ENCODE data around the gene TSEN15. TPM values are rescaled to one million over a fixed set of nuclear protein-coding genes. Genes with fewer than 3 reads are reported as not detected.

Gene TSEN15
- total RNA-seq, 2 experiments from 2014 or later: 44.1 to 44.3 TPM

DNA sequence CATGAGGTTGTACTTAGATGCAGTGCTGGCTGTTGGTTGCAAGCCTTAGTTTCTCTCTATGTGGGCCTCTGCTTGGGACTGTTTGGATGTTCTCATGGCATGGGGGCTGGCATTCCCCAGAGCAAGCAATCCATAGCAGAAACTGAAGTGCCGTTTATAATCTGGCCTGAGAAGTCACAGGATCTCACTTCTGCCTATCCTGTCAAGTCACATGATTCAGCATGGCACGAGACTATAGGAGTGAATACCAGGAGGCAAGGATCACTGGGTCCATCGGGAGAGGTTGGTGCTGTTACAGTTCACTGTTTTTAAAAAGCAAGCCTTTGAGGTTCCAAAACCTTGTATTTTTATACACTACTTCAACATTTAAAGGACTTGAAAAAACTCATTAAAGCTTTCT lies 30.7 kb upstream of the TSEN15 start:
- ChIA-PET CTCF (interaction anchor here (0.6 kb wide), 1 partner anchor 139 kb away, joined by 3 read pairs; no protein-coding TSS in a partner anchor), POLR2A (no interaction called here)
- Mint-ChIP-seq H3K27ac (no peak overlapping the region), H3K4me3 (no peak overlapping the region), H3K9me3 (no peaks in the 10 kb centered on the region), H3K36me3 (no peaks in the 10 kb centered on the region), H3K27me3 (peaks cover 8% of the 10 kb centered on the region), H3K4me1 (ENCODE audit: low read depth) (no peaks in the 10 kb centered on the region)
- intact Hi-C loops (cut with micrococcal nuclease): no loop called here
- DNase-seq: no peak

DNA sequence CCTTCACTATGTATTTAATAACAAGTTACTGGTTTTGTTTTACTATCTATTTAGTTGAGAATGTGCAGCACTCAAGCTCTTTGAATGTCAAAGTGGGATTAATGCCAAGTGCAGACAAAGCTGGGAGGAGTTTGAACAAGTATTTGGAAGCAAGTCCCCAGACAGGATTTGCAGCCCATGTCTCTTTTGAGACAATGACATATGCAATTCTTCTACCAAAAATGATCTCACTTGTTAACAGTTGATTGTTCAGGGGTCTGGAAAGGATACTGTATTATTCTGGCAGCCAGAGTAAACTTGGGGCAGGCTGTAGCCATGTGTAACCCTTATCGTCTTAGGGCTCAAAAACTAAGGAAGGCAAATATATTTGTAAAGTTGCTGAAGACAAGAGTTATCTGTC lies 29.8 kb upstream of the TSEN15 start:
- intact Hi-C loops (cut with micrococcal nuclease): no loop called here
- no peaks in the 10 kb centered on the region for H3K4me1 Mint-ChIP-seq (ENCODE audit: low read depth)
- POLR2A ChIA-PET: no interaction called here
- peaks cover 11% of the 10 kb centered on the region for H3K27me3 Mint-ChIP-seq
- DNase-seq: no peak
- H3K36me3 Mint-ChIP-seq: no peaks in the 10 kb centered on the region
- CTCF ChIA-PET: no interaction called here
- H3K4me3 Mint-ChIP-seq: no peak overlapping the region
- no peaks in the 10 kb centered on the region for H3K9me3 Mint-ChIP-seq
- no peak overlapping the region for H3K27ac Mint-ChIP-seq

DNA sequence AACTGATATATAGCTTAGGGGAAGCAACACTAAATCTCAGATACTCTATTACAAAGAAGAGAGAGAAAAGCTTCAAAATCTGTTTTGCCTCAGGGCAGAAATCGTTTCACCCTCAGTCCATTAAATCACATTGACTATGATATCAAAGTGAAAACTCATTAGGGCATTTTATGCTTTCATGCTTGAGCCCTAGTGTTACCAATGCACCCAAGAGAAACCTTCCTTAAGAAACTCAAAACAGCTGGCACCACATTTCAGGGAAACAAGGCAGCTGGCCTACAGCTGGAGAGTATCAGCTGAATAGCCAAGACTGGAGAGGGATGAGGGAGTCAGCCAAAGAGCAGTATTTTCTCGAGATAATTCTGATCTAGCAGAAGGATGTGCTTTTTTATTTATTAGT lies 28.9 kb upstream of the TSEN15 start:
- Mint-ChIP-seq H3K36me3 (no peaks in the 10 kb centered on the region), H3K27me3 (peaks cover 11% of the 10 kb centered on the region), H3K27ac (no peak overlapping the region), H3K4me1 (ENCODE audit: low read depth) (no peaks in the 10 kb centered on the region), H3K9me3 (no peaks in the 10 kb centered on the region), H3K4me3 (no peak overlapping the region)
- CTCF ChIA-PET: interaction anchor here (1.2 kb wide), 1 partner anchor 200 kb away, joined by 3 read pairs; no protein-coding TSS in a partner anchor
- no peak for DNase-seq
- POLR2A ChIA-PET: no interaction called here
- intact Hi-C loops (cut with micrococcal nuclease): no loop called here

DNA sequence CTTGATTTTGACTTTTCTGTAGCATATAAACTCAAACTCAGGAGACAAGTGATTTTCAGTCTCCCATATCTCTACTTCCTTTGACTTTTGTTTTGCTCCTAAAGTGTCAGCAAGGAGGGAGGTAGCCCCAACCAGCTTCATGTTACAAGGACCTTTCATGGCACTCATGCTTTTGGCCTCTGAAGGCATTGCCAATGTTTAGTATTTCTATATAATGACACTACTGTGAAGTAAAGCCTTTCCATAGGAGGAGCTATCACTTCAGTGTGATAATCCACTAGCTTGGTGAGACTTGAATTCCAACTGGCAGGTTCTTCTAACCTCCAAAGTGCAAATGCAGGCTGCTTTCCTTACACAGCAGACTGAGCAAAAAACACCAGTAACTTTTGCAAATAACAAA lies 28.4 kb upstream of the TSEN15 start:
- no peak for DNase-seq
- ChIA-PET POLR2A (no interaction called here), CTCF (interaction anchor here (0.5 to 1.2 kb wide), 2 partner anchors 122 to 199 kb away, joined by 3 read pairs; no protein-coding TSS in a partner anchor)
- intact Hi-C loops (cut with micrococcal nuclease): no loop called here
- Mint-ChIP-seq H3K9me3 (no peaks in the 10 kb centered on the region), H3K27ac (no peak overlapping the region), H3K4me1 (ENCODE audit: low read depth) (no peaks in the 10 kb centered on the region), H3K27me3 (peaks cover 15% of the 10 kb centered on the region), H3K4me3 (no peak overlapping the region), H3K36me3 (no peaks in the 10 kb centered on the region)

DNA sequence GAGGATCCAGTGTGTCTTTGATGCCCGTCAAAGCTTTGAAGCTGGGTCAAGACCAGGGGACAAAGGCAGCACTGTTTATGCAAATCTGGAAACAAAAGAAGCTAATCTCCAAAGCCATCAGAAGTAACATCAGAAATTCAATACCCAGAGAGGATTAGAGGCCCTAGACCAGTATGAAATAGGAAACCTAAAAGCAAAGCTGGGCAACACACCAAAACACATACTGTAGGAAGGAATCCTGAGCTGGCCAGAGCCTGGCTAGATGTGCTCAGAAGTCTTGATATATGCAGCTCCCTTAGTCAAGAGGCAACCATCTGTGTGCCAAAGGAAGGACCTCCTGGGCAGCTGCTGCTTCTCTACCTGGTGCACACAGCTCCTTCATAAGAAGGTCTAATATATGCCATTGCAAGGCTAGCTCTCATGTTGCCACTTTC lies 26.3 kb upstream of the TSEN15 start:
- intact Hi-C loops (cut with micrococcal nuclease): no loop called here
- Mint-ChIP-seq H3K27ac (no peak overlapping the region), H3K27me3 (peaks cover 21% of the 10 kb centered on the region), H3K9me3 (no peaks in the 10 kb centered on the region), H3K4me1 (ENCODE audit: low read depth) (no peaks in the 10 kb centered on the region), H3K36me3 (no peaks in the 10 kb centered on the region), H3K4me3 (no peak overlapping the region)
- no peak for DNase-seq
- CTCF ChIA-PET: no interaction called here
- POLR2A ChIA-PET: no interaction called here

DNA sequence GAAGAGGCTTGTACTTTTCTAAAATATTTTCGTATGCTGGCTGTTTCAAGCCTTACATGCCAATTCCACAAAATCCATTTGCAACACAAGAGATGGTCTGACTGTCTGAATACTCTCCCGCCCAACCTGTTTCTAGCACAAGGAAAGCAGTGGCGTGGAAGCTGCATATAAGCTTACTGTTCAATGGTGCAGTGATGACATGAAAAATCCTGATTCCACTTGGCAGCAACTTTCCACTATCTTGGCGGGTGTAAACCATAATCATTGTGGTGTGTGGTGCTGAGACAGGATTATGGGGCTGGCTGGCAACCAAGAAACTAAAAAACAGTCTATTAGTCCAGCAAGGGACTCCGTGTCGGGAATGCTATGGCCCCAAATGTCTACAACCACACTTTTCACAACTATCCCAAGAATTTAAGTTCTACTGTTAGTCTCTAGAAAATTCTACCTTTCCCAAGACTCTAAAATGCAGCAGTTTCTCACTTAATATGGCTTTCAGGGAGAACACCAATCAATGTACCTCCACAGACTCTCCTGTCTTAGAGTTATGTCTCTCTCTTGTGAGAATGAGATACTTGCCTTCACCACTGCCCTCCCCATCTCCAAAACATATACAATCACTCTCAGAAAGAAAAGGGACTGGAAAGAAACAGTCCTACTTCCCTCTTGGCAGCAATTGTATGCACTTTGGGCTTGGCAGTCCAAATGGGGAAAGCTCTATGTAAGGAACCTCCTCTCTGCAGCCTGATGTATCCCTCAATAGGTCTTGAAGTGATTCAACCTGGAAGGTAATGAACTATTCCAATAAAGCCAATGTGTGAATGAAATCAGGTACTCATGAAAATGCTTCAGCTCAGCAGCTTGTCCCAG lies 23.5 kb upstream of the TSEN15 start:
- intact Hi-C loops (cut with micrococcal nuclease): no loop called here
- H3K27ac Mint-ChIP-seq: no peak overlapping the region
- H3K27me3 Mint-ChIP-seq: peaks cover 19% of the 10 kb centered on the region
- H3K4me3 Mint-ChIP-seq: no peak overlapping the region
- ChIA-PET CTCF (no interaction called here), POLR2A (no interaction called here)
- no peak for DNase-seq
- no peaks in the 10 kb centered on the region for H3K4me1 Mint-ChIP-seq (ENCODE audit: low read depth)
- no peaks in the 10 kb centered on the region for H3K9me3 Mint-ChIP-seq
- no peaks in the 10 kb centered on the region for H3K36me3 Mint-ChIP-seq

DNA sequence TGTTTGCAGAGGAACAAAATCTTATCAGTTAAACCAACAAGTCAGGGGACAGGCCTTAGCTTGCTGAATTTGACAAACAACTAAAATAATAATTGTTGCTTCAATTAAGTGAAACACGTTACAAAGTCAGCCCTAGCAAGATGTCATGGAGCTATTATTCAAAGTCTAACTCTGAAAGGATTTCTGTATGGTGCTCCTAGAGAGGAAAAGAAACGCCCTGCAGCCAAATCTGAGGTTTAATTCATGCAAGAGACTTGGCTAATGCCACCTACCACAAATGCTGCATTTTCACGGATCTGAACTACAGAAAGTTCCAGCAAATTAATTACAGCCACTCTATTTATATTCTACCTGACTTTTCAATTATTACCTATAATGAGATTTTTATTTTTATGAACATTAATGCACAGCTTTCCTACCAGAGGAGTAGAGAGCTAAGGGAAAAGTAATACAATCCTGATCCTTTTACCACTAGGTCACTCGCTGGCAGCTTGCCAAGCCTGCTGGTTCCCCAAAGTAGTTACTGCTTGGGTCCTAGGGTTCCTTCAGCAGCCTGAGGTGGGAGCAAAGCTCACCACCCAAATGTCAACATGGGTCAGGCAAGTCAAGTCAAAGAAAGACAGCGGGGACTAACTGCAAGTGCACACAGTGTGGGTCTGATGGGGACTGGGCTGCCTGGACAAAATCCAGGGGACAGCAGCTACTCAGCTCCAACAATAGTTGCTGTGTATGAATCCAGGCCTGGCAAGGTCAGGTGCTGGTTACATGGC lies 22.5 kb upstream of the TSEN15 start:
- H3K36me3 Mint-ChIP-seq: no peaks in the 10 kb centered on the region
- CTCF ChIA-PET: no interaction called here
- peaks cover 21% of the 10 kb centered on the region for H3K27me3 Mint-ChIP-seq

DNA sequence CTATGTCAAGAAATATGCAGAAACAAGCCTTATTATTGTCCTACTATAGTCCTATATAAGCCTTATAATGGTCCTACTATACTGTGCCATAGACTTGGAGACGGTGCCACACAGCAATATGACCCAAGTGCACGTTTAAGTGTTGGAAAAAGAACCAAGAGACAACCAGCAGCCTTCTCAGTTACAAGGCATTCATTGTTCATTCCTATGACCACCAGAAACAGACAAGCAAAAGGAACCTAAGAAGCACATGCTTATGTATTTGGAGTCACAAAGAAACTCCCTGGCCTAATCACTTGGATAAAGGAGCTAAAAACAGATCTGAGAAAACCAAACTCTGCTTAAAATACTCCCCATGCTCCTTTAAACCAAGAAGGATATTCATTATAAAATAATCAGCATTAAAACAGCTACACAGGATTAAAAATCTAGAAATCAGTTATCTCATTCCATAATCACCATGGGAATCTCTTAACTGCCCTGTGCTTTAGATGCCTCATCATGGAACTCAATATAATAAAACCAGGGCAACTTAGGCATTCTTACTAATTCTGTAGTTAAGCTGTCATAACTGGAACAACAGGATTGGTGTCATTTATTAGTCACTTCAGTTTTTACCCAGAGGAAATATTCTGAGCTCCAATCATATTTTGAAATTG lies 21.0 kb upstream of the TSEN15 start:
- Mint-ChIP-seq H3K4me1 (ENCODE audit: low read depth) (peaks cover 5% of the 10 kb centered on the region), H3K27me3 (peaks cover 31% of the 10 kb centered on the region), H3K27ac (no peak overlapping the region), H3K4me3 (no peak overlapping the region), H3K9me3 (no peaks in the 10 kb centered on the region), H3K36me3 (no peaks in the 10 kb centered on the region)
- ChIA-PET CTCF (interaction anchor here (1.5 kb wide), 1 partner anchor 375 kb away, joined by 3 read pairs; no protein-coding TSS in a partner anchor), POLR2A (no interaction called here)
- no peak for DNase-seq
- intact Hi-C loops (cut with micrococcal nuclease): no loop called here

More for the DNA sequence above, 22.5 kb upstream of the TSEN15 start:
- H3K9me3 Mint-ChIP-seq: no peaks in the 10 kb centered on the region
- no peak overlapping the region for H3K27ac Mint-ChIP-seq
- H3K4me3 Mint-ChIP-seq: no peak overlapping the region
- intact Hi-C loops (cut with micrococcal nuclease): no loop called here
- peaks cover 2% of the 10 kb centered on the region for H3K4me1 Mint-ChIP-seq (ENCODE audit: low read depth)
- POLR2A ChIA-PET: no interaction called here
- no peak for DNase-seq

DNA sequence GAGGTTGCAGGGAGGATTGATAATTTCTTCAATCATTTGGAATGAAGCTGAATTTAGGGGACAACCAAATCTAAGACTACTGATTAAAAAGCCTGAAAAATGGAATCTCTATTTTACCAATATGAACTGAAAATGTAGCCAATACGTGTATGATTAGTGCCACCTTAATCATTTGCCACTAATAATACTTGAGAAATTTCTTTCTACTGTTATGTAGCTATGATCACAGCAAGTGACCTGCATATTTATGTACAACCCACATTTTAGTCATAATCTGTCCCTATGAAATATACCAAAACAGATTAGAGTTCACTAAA lies 20.5 kb upstream of the TSEN15 start:
- CTCF ChIA-PET: interaction anchor here (1.5 kb wide), 1 partner anchor 376 kb away, joined by 3 read pairs; no protein-coding TSS in a partner anchor

DNA sequence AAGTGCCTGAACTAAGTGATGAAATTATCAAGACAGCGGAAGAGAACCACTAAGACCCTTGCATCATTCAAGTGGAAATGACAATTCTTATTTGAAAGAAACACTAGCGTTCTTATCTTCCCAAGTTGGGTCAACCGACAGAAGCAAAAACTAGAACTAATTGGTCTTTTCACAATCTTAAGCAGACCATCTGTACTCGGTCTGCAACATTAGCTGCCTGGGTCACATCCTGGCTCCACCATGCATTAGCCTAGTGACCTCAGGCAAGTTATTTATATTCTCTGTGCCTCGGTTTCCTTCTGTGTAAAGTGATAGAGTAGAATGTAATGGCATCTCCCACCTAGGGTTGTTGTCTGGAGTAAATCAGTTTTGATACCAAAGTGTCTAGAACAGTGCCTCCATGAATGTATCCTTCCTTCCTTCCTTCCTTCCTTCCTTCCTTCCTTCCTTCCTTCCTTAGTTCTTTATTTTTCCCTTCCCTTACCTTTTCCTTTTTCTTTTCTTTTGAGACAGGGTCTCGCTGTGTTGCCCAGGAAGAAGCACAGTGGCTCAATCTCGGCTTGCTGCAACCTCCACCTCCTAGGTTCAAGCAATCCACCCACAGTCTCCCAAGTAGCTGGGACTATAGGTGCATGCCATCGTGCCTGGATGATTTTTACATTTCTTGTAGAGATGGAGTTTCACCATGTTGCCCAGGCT lies 20.0 kb upstream of the TSEN15 start:
- ChIA-PET CTCF (no interaction called here), POLR2A (no interaction called here)
- intact Hi-C loops (cut with micrococcal nuclease): no loop called here
- Mint-ChIP-seq H3K27ac (no peak overlapping the region), H3K4me1 (ENCODE audit: low read depth) (peaks cover 5% of the 10 kb centered on the region), H3K36me3 (no peaks in the 10 kb centered on the region), H3K4me3 (no peak overlapping the region), H3K27me3 (peaks cover 33% of the 10 kb centered on the region), H3K9me3 (no peaks in the 10 kb centered on the region)
- DNase-seq: no peak

More for the DNA sequence above, 20.5 kb upstream of the TSEN15 start:
- Mint-ChIP-seq H3K4me1 (ENCODE audit: low read depth) (peaks cover 5% of the 10 kb centered on the region), H3K9me3 (no peaks in the 10 kb centered on the region), H3K4me3 (no peak overlapping the region), H3K27me3 (peaks cover 32% of the 10 kb centered on the region), H3K36me3 (no peaks in the 10 kb centered on the region), H3K27ac (no peak overlapping the region)
- POLR2A ChIA-PET: no interaction called here
- DNase-seq: no peak
- intact Hi-C loops (cut with micrococcal nuclease): no loop called here

DNA sequence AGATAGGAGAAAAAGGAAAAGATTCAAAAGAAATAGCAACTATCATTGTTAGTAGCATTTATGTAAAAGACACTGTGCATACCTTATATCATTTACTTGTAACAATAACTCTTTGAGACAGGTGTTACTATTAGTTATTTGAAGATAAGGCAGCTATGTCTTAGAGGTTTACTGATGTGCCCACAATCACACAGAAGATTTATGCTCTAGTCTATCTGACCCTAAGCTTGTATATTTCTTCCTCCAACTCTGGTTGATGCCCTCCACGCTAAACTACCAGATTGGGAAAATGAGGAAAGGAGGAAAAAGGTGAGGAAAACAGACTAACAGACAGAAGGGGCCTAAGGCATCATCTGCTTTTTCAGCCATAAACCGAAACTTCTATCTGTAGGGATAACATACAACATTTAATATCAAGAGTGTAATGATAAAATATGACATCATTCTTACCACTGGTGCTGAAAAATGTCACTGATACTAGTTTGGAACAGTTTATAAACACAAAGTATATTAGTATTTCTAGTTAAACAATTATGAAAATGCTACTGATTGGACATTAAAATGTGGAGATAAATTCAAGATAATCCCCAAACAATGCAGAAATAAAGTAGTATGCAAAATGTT lies 19.1 kb upstream of the TSEN15 start:
- H3K36me3 Mint-ChIP-seq: no peaks in the 10 kb centered on the region
- peaks cover 5% of the 10 kb centered on the region for H3K4me1 Mint-ChIP-seq (ENCODE audit: low read depth)
- H3K4me3 Mint-ChIP-seq: no peak overlapping the region
- POLR2A ChIA-PET: no interaction called here
- intact Hi-C loops (cut with micrococcal nuclease): no loop called here
- H3K9me3 Mint-ChIP-seq: no peaks in the 10 kb centered on the region
- H3K27me3 Mint-ChIP-seq: peaks cover 33% of the 10 kb centered on the region
- DNase-seq: no peak
- CTCF ChIA-PET: no interaction called here
- H3K27ac Mint-ChIP-seq: no peak overlapping the region
